Measurements from ENCODE around the gene ITPRIPL2.

The ITPRIPL2 gene

DNA sequence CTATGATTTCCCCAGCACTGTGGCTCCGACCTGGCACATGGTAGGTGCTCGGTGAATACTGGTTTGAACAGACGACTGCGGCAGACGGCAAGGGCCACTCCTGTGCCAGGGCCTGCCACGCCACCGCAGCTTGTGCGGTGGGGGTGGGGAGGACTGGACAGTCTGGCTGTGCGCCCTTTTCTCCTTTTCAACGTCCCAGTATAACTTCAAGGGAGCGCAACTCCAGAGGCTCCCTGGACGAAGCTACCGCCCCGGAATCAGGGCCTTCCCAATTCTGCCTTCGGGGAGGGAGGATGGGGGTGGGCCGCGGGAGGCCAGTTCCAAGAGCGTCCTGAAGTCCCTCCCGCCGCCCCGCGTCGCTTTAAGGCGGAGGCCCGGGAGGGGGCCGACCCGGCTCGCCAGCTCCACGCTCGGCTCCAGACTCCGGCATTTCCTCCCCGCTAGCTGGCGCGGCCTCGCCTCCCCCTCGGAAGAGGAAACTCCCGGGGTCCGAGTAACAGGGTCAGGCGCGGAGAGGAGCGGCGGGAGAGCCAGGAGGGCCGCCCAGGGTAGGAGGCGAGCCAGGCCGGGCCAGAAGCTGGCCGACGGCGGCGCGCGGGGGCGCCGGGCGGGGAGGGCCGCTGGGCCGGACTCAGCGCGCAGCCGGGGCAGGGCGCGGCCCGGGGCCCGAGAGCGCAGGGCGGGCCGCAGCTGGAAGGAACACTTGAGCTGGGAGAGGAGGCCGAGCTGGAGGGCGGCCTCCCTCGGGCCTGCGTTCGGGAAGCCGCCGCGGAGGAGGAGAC, at the start of gene ITPRIPL2:
ITPRIPL2 (plus strand) TSS at position 388 of the 782 bp plus-strand sequence. CDS start 498 bp downstream, outside the sequence.
- DNase-seq (ENCODE audit: low spot score): no peak

DNA sequence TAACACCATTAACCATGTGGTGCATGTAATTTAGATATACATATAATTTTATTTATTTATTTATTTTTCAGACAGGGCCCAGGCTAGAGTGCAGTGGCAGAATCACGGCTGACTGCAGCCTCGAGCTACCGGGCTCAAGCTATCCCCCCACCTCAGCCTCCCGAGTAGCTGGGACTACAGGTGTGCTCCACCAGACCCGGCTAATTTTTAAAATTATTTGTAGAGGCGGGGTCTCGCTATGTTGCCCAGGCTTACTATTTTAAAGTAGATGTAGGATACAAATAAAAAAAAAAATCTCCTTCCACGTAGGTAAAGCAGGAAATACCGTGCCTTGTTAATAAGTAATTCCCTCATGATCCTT, 46.8 kb upstream of the ITPRIPL2 start:
- no peak for DNase-seq (ENCODE audit: low spot score)

DNA sequence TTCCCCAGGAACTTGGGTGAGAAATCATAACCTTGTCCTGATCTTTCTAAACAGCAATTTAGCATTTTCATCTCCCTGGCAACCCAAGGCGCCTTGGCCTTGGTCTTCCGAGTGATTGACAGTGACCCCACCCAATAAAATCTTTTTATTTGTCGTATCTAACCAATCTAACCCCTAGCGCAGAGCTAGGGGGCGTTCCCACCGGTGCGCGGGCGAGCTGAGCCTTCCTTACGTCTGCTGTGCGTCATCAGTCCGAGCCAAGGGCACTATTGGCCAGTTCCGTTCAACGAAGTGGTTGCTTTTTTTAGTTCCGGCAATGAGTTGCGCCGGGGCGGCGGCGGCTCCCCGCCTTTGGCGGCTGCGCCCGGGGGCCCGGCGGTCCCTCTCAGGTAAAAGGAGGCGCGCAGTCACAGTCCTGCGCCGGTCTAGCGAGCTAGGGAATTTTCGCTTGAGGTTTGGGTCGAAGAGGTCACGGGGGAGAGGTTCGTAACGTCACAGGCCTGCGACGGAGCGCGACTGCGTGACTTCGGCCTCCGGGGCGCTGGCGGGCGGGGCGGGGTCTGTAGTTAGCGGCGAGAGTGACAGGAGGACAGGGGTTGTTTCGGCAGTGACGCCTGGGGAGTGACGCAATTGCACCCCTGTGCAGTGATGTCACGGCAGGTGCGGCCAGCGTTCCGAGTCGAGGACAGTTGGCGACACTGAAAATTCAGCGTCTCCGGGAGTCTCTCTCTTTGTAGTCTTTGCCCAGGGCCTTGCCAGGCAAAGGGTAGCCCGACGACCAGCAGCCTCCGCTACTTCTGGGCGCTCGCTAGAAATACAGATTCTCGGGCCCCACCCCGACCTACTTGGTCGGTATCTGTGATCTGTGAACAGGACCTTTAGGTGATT, 46.2 kb upstream of the ITPRIPL2 start, which contains the start of gene COQ7:
COQ7 (plus strand) TSS at position 266 of the 888 bp plus-strand sequence; CDS start at position 317, 51 bp downstream.
- DNase-seq (ENCODE audit: low spot score): peak; percentile 100

DNA sequence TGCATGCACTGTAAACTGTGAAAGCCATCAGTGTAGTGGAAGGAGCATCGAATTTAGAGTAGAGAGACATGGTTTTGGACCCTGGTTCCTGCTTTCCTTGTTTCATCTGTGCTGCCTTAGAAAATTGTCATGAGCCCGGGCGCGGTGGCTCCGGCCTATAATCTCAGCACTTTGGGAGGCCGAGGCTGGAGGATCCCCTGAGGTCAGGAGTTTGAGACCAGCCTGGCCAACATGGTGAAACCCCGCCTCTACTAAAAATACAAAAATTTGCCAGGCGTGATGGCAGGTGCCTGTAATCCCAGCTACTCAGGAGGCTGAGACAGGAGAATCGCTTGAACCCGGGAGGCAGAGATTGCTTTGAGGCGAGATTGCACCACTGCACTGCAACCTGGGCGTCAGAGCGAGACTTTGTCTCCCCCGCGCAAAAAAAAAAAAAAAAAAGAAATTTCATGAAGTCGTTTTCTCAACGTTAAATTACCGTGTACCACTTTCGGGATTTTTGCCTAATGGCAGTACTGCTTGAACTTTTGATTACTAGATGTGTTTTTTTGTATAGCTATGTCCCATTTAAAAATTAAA, 45.4 kb upstream of the ITPRIPL2 start:
- DNase-seq (ENCODE audit: low spot score): no peak

DNA sequence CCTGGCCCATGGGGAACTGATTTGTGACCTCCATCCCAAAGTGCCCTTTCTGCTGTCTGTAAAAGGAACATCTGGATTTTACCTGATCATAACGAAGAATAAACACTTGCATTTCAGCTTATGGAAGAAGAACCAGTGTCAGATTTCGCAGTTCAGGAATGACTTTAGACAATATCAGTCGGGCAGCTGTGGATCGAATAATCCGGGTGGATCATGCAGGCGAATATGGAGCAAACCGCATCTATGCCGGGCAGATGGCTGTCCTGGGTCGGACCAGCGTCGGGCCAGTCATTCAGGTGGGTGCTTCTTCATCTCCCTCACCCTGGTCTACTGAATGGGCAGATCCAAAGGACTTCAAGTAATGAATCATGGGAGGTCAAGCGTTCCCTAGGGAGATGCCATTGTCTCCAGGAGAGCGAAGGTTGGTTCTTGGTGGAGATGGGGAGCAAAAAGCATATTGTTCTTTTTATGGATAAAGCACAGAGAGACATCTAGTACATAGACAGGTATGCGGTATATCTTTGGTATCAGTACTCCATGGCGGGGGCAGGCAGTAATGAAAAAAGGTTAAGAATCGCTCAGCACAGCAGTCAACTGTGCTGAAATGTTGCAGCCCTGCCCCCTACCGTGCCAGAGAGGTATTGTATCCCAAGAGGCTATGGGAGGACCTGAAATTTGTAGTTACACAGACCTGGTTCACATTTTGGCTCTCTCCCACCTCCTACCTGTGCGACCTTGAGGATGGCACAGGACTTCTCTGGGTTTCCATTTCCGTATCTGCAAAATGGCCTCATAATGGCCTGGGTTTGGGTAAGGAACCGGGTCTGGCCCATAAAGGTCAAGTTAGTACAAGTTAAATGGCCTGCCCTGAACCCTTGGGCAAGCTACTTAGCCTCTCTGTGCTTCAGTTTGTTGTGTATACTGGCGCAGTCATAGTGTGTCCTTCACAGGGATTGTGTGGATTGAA, 41.7 kb upstream of the ITPRIPL2 start:
- peak; percentile 51 for DNase-seq (ENCODE audit: low spot score)

DNA sequence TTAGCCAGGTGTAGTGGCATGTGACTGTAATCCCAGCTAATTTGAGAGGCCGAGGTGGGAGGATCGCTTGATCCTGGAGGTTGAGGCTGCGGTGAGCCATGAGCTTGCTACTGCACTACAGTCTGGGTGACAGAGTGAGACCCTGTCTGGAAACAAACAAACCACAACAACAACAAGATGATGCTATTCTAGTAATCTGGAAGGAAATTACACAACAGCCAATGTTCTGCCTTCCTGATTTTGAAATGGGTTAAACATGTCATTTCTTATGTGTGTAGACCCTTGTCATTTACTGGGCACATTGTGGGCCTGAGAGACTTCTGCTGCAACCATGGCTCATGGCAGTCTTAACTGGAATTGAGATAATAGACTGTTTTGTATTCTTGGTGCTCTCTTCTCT, 40.4 kb upstream of the ITPRIPL2 start:
- no peak for DNase-seq (ENCODE audit: low spot score)

DNA sequence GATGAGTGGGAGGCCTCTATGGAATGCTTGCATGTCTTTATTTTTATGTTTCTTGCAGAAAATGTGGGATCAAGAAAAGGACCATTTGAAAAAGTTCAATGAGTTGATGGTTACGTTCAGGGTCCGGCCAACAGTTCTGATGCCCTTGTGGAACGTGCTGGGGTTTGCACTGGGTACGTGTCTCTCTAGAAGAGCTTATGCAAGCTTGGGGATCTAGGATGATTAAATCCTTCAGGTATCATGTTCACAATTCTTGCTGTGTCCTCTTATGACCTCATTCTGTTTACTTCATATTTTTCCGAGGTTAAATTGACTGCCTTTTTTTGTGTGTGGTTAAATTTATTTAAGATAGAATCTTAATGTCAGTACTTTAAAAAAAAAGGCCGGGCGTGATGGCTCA, 39.9 kb upstream of the ITPRIPL2 start:
- no peak for DNase-seq (ENCODE audit: low spot score)

DNA sequence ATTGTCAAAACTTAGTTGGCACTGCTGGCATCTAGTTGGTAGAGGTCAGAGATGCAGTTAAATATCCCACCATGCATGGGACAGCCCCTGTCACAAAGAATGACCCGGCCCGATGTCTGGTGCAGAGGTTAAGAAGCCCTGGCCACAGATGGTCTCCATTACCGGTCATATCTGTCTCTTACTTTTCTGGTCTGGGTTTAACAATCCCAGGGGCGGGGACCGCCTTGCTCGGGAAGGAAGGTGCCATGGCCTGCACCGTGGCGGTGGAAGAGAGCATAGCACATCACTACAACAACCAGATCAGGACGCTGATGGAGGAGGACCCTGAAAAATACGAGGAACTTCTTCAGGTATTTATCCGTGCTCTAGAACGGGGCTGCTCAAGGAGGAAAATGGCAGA, 38.3 kb upstream of the ITPRIPL2 start:
- DNase-seq (ENCODE audit: low spot score): no peak

DNA sequence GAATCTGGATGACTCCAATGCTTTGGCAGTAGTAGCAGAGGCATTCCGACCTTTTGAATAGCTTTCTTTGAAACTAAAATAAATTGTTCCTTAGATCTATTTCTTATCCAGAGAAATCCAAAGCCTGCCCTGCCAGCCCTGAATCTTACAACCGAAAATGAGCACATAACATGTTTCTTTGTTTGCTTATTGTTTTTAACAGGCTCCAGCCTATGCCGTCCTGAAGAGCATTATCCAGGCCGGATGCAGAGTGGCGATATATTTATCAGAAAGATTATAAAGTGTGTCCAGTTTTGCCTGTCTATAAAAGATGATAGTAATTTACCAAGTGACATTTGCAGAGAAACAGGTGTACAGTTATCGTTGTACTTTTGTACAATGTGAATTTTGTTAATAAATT, 35.9 kb upstream of the ITPRIPL2 start:
- no peak for DNase-seq (ENCODE audit: low spot score)

DNA sequence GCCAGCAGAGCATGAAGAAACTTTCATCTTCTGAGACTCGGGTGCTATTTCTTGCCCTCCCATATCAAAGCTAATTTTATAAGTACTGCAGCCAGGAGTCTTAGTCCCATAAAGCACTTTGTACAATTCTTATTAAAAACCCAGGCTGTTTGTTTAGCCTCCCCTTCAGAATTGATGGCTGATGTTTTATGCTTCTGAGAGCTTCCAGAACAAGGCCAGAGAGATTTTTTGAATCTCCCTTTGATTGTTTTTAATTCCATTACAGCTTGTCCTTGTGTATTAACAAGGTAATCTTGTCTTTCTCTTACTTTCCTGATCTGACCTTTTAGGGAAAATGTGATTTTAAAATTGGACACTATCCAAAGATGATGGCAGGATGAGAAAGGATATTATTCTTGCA, 30.1 kb upstream of the ITPRIPL2 start:
- DNase-seq (ENCODE audit: low spot score): no peak

DNA sequence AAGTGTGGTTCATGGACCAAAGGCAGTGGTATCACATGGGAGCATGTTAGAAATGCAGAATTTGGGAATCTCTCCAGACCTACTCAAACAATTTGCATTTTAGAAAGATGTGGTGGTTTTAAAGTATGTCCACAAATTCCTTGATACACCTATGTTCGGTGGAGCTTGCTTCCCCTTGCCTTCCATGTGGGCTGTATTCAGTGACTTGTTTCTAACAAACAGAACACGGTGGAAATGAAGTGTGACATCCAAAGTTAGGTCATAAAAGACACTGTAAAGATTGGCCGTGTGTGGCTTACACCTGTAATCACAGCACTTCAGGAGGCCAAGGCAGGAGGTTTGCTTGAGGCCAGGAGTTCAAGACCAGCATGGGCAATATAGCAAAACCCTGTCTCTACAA, 29.6 kb upstream of the ITPRIPL2 start:
- no peak for DNase-seq (ENCODE audit: low spot score)

DNA sequence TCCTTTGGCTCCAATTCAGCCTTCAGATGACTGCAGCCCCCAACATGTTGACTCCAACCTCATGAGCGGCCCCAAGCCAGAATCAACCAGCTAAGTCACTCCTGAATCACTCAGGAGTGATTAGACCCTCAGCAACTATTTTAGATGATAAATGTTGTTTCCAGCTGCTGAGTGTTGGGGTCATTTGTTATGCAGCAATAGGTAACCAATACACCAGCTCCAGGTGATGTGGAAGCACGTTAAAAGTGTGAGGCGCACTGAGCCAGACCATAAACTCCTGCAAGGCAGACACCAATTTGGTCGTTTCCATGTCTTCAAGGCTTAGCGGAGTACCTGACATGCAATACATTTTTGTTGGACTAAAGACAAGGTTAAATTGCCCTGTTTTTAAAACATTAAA, 28.9 kb upstream of the ITPRIPL2 start:
- no peak for DNase-seq (ENCODE audit: low spot score)

DNA sequence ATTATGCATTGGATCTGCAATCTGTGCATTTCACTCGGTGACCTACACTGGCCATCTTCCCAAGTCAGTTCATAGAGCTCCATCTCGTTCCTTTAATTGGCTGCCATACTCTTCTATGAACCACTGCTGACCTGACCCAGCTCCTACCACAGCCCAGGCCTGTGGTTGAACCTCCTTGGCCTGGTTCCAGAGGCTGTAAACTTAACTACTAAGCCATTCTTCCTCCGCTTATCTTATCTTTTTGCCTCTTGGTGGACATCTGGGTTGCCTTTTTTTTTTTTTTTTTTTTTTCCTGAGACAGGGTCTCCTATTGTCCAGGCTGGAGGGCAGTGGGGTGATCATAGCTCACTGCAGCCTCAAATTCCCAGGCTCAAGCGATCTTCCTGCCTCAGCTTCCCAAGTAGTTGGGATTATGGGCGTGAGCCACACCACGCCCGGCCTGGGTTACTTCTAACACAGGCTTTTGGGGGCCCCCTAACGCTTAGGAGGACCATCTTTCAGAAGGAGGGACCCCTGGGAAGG, 28.0 kb upstream of the ITPRIPL2 start:
- no peak for DNase-seq (ENCODE audit: low spot score)

DNA sequence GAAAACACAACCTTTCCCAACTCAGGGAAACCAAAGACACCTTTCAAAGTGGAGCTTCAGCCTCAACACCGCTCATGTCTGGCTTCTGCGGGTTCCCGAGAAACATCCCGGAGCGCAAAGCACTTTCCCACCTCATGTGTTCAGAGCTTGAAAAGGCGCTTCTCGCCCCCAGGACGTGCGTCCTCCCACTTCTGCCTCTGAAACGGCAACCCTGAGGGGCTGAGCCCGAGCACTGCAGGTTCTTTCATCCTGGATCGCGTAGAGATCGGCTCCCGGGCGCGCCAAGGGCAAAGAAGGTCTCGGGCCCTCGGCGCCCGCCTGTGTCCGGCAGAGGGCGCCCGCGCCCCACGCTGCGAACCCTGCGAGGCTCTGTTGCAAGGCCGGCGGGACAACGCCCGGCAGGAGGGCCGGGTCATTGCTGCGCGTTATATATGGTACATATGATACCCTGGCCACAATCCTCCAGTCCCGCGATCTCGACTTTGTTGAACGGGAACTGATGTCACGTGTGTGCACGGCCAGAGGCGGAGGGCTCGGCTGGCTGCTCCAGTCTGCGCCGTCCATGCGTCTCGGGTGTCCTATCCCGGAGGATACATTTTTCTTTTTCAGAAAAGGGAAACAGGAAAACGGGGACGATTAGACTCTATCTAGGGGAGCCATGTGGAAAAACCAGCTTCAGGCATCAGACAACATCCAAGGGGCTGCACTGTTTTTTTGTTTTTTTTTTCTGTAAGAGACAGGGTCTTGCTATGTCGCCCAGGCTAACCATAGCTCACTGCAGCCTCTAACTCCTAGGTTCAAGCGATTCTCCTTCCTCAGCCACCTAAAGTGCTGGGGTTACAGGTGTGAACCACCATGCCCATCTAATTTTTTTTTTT, 27.2 kb upstream of the ITPRIPL2 start:
- DNase-seq (ENCODE audit: low spot score): peak; percentile 76

DNA sequence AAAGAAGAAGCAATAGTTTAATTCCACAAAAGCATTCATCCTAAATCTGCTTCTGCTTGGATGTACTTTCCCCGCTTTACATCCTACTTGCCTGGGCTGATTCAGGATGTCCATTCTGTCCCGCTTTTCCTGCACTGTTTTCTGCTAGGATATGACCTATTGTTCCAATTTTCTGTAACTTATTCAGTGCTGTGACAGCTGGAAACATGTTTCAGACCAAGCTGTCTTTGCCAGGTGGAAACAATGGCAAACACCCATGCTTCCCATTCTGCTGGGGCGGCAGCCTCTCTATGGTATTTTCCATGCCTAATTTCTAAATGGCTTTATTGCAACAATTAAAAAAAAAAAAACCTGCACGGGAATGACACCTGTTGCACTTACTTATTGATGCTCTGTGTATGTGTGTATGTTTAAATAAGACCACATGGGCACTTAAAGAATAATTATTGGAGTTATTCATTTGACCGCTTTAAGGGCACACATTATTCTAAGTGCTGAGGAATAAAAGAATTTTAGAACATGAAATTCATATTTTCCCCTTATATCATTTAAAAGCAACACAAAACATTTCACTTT, 25.3 kb upstream of the ITPRIPL2 start:
- no peak for DNase-seq (ENCODE audit: low spot score)

DNA sequence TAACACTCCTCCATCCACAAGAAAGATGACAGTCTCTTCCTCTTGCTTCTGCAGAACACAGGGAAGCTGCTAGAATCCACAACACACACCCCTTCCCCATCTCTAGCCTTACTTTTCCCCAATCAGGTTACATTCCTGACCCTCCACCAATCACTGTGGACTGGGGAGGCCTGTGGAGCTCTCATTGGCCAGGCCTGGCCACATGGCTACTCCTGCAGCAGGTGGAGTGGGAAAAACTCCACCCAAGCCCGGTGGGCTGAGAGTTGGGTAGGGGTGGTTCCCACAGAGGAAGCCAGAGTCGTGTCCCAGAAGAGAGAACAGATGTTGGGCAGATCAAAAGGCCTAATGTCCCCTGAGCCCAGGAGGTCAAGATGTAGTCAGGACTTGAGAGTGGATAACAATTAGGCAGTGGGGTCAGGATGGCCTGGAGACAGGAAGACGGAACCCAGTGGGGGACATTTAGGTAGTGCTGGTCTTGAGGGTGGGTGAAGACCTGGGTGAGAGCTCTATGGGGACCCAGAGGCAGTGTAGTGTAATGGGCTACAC, 24.3 kb upstream of the ITPRIPL2 start:
- no peak for DNase-seq (ENCODE audit: low spot score)

DNA sequence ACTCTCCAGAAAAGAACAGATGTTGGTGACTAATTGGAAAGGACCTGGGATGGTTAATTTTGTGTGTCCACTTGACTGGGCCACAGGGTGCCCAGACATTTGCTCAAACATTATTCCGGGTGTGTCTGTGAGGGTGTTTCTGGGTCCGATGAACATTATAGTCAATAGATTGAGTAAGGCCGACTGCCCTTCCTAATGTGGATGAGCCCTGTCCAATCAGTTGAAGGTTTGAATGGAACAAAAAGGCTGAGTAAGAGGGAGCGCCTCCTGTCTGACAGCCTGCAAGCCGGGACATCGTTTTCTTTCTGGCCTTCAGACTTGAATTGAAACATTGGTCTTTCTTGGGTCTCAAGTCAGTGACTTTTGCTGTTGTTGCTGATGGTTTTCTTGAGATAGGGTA, 22.8 kb upstream of the ITPRIPL2 start:
- DNase-seq (ENCODE audit: low spot score): no peak

DNA sequence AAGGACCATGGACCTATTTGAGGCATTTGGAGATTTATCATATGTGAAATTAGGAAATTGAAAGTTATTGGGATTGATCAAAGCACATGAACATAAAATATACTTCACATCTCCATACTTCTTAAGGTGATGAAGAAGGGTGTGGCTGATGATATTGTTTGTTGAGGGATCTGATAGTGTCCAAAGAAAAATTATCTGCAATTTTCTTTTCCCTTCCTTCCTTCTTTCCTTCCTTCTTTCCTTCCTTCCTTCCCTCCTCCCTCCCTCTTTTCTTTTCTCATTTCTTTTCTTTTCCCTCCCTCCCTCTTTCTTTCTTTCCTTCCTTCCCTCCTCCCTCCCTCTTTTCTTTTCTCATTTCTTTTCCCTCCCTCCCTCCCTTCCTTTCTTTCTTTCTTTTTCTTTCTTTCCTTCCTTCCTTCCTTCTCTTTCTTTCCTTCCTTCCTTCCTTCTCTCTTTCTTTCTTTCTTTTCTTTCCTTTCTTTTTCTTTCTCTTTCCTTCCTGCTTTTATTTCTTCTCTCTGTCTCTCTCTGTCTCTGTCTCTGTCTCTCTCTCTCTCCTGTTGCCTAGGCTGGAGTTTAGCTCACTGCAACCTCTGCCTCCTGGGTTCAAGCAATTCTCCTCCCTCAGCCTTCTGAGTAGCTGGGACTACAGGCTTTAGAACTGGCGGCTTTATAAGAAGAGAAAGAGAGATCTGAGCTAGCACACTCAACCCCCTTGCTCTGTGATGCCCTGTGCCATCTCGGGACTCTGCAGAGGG, 20.9 kb upstream of the ITPRIPL2 start:
- no peak for DNase-seq (ENCODE audit: low spot score)

All from CD4-positive, alpha-beta T cell treated with Interleukin-15 for 4 hours (primary cell).